HepG2 (cell line): Measurements from ENCODE around the gene SPINK4. TPM values are rescaled to one million over a fixed set of nuclear protein-coding genes. Genes with fewer than 3 reads are reported as not detected.

Source experiments
- ATAC-seq: fragments of 200-7000 bp; cut with Tn5 transposase; 3 replicates; pipeline ENCODE4 v1.9.1; 2020; ENCODE audit warnings: mild to moderate bottlenecking, moderate library complexity
- BruUV-seq: library from RNA; stranded (reverse); fragments of 400-500 nt; replicated peaks from 2 replicates; lab custom pipeline; 2021; lab: Mats Ljungman, UMichigan
- CTCF ChIA-PET: fragments of 300-600 bp; formaldehyde crosslinking; extraction: SDS; loops from one replicate; lab custom pipeline; 2021; ENCODE audit warnings: low total read pairs, inconsistent platforms, low intra/inter-chr PET ratio; lab: Yijun Ruan, JAX
- POLR2A ChIA-PET: fragments of 350-600 bp; sonication (Branson Sonifier 250); formaldehyde crosslinking; loops from one replicate; lab custom pipeline; 2020; ENCODE audit warnings: antibody characterized with exemption, inconsistent platforms; lab: Yijun Ruan, JAX
- DNase-seq: peaks from one replicate; pipeline ENCODE4 v3.0.0-alpha.2; 2015; ENCODE audit warnings: low spot score
- FAIRE-seq: peaks from 3 replicates; lab custom pipeline; 2011; peaks lifted over from hg19 to GRCh38; lab: Jason Lieb, UNC
- H2AFZ ChIP-seq: one replicate; pipeline ENCODE4 v1.6.1; 2011; ENCODE audit warnings: low read length, inconsistent platforms
- H3K27ac ChIP-seq: fragments of 300-600 bp; 3 replicates; pipeline ENCODE4 v1.8.0; 2011; ENCODE audit warnings: mixed run types, mild to moderate bottlenecking, mixed read lengths, low read length, inconsistent platforms; ENCODE audit not compliant: insufficient read depth; ENCODE audit errors: extremely low read length
- H3K27me3 ChIP-seq, 2 experiments: fragments of 200-600 bp in 1 of 2; 2 replicates in 1 of 2; 3 replicates in 1 of 2; pipeline versions ENCODE4 v1.6.0 to v1.8.0; 2011; ENCODE audit warnings: low read length in 2 of 2, mild to moderate bottlenecking in 2 of 2, moderate library complexity in 2 of 2, inconsistent platforms in 1 of 2; ENCODE audit not compliant: insufficient read depth in 2 of 2, control insufficient read depth in 1 of 2
- H3K36me3 ChIP-seq, 2 experiments: fragments of 200-600 bp in 1 of 2; replicated peaks in 1 of 2; 2 replicates in 1 of 2; 3 replicates in 1 of 2; pipeline versions ENCODE4 v1.5.1 to v1.8.0; 2011; ENCODE audit warnings: low read length in 2 of 2, inconsistent platforms in 1 of 2; ENCODE audit not compliant: insufficient read depth in 2 of 2, control insufficient read depth in 1 of 2
- H3K4me1 ChIP-seq: 2 replicates; pipeline ENCODE4 v1.5.1; 2012; ENCODE audit warnings: low read length, inconsistent platforms; ENCODE audit not compliant: insufficient read depth
- H3K4me2 ChIP-seq: 2 replicates; pipeline ENCODE4 v1.6.0; 2011; ENCODE audit warnings: low read depth, low read length, inconsistent platforms
- H3K4me3 ChIP-seq, 3 experiments: fragments of 200-600 bp in 1 of 3; sonication (generic), shearing (Covaris generic) in 1 of 3; replicated peaks in 1 of 3; 2 replicates each; pipeline ENCODE4 v1.5.1; 2011 to 2016; ENCODE audit warnings: low read length in 3 of 3, inconsistent platforms in 2 of 3, low read depth in 2 of 3, mild to moderate bottlenecking in 2 of 3, control low read depth in 1 of 3, mixed read lengths in 1 of 3; ENCODE audit not compliant: insufficient read depth in 1 of 3
- H3K79me2 ChIP-seq: one replicate; pipeline ENCODE4 v1.6.1; 2011; ENCODE audit warnings: low read length, inconsistent platforms; ENCODE audit not compliant: insufficient read depth
- H3K9ac ChIP-seq: 2 replicates; pipeline ENCODE4 v1.6.0; 2011; ENCODE audit warnings: mild to moderate bottlenecking, low read depth, low read length, inconsistent platforms; ENCODE audit not compliant: insufficient read depth
- H3K9me3 ChIP-seq: 2 replicates; pipeline ENCODE4 v1.5.1; 2012; ENCODE audit warnings: mild to moderate bottlenecking, low read length
- H4K20me1 ChIP-seq: 2 replicates; pipeline ENCODE4 v1.6.0; 2011; ENCODE audit warnings: inconsistent platforms, mild to moderate bottlenecking, low read length, moderate library complexity; ENCODE audit not compliant: insufficient read depth
- FOXA1 ChIP-seq, 2 experiments: fragments of 450-650 bp in 1 of 2; sonication (generic) in 1 of 2; formaldehyde crosslinking in 1 of 2; IDR thresholded peaks; 2 replicates each; pipeline versions ENCODE4 v1.4.0 to v1.6.1; 2016 to 2020; ENCODE audit warnings: missing genetic modification reagents in 1 of 2
- GATAD2A ChIP-seq: IDR thresholded peaks from 2 replicates; pipeline ENCODE4 v1.6.1; 2016
- HMGXB4 ChIP-seq, 2 experiments: sonication (generic) in 1 of 2; formaldehyde crosslinking in 1 of 2; IDR thresholded peaks; 2 replicates each; pipeline versions ENCODE4 v1.4.0 to v1.6.1; 2018 to 2020; ENCODE audit warnings: missing genetic modification reagents in 2 of 2, borderline replicate concordance in 1 of 2, low read depth in 1 of 2, mild to moderate bottlenecking in 1 of 2, missing biosample characterization in 1 of 2
- HOXA9 ChIP-seq: sonication (generic); formaldehyde crosslinking; IDR thresholded peaks from 2 replicates; pipeline ENCODE4 v1.8.1; 2022; ENCODE audit warnings: missing genetic modification reagents, mild to moderate bottlenecking, moderate library complexity, borderline replicate concordance
- JARID2 ChIP-seq: sonication (generic); formaldehyde crosslinking; IDR thresholded peaks from 2 replicates; pipeline ENCODE4 v1.8.1; 2023; ENCODE audit warnings: missing genetic modification reagents, inconsistent platforms; ENCODE audit not compliant: insufficient replicate concordance
- MATR3 ChIP-seq: sonication (generic); formaldehyde crosslinking; IDR thresholded peaks from 2 replicates; pipeline ENCODE4 v1.4.0; 2020; ENCODE audit warnings: missing genetic modification reagents
- NFE2L2 ChIP-seq: fragments of 150-350 bp; IDR thresholded peaks from 2 replicates; pipeline ENCODE4 v1.6.1; 2014; ENCODE audit warnings: low read length
- PHB2 ChIP-seq: fragments of 450-650 bp; IDR thresholded peaks from 2 replicates; pipeline ENCODE4 v1.6.1; 2018; ENCODE audit not compliant: partially characterized antibody
- SETDB1 ChIP-seq: sonication (generic); formaldehyde crosslinking; IDR thresholded peaks from 2 replicates; pipeline ENCODE4 v1.5.1; 2020; ENCODE audit warnings: missing genetic modification reagents, mild to moderate bottlenecking, borderline replicate concordance
- ZFP41 ChIP-seq: sonication (generic); formaldehyde crosslinking; IDR thresholded peaks from 2 replicates; pipeline ENCODE4 v1.4.0; 2020; ENCODE audit warnings: mild to moderate bottlenecking, missing genetic modification reagents, borderline replicate concordance
- ZKSCAN8 ChIP-seq: IDR thresholded peaks from 2 replicates; pipeline ENCODE4 v1.6.1; 2016; ENCODE audit warnings: borderline replicate concordance, missing genetic modification reagents, missing compliant biosample characterization
- ZNF260 ChIP-seq: sonication (generic); formaldehyde crosslinking; IDR thresholded peaks from 2 replicates; pipeline ENCODE4 v1.4.0; 2020; ENCODE audit warnings: missing genetic modification reagents, low read depth, mild to moderate bottlenecking, borderline replicate concordance
- ZNF430 ChIP-seq: sonication (generic); formaldehyde crosslinking; IDR thresholded peaks from 2 replicates; pipeline ENCODE4 v1.9.0; 2021; ENCODE audit warnings: mild to moderate bottlenecking, missing genetic modification reagents
- ZNF503 ChIP-seq: sonication (generic); formaldehyde crosslinking; IDR thresholded peaks from 2 replicates; pipeline ENCODE4 v1.4.0; 2020; ENCODE audit warnings: missing genetic modification reagents
- ZNF512 ChIP-seq: sonication (generic); formaldehyde crosslinking; IDR thresholded peaks from 2 replicates; pipeline ENCODE4 v1.4.0; 2020; ENCODE audit warnings: mild to moderate bottlenecking, missing genetic modification reagents
- ZNF710 ChIP-seq: sonication (generic); formaldehyde crosslinking; IDR thresholded peaks from 2 replicates; pipeline ENCODE4 v1.5.0; 2020; ENCODE audit warnings: mild to moderate bottlenecking, missing genetic modification reagents, borderline replicate concordance
- ZNF747 ChIP-seq: sonication (generic); formaldehyde crosslinking; IDR thresholded peaks from 2 replicates; pipeline ENCODE4 v1.8.1; 2023; ENCODE audit warnings: missing genetic modification reagents, mild to moderate bottlenecking, borderline replicate concordance
- ZNF788 ChIP-seq: sonication (generic); formaldehyde crosslinking; IDR thresholded peaks from 2 replicates; pipeline ENCODE4 v1.5.0; 2020; ENCODE audit warnings: mild to moderate bottlenecking, missing genetic modification reagents, borderline replicate concordance
- WGBS: methylation state at CpG from one replicate; pipeline ENCODE4 v1.1.6; 2017; ENCODE audit warnings: low lambda C conversion rate; 5-methylcytosine and 5-hydroxymethylcytosine counted together
- in situ Hi-C: cut with HindIII; loops from 2 replicates; pipeline ENCODE4 v1.10.0; 2017; ENCODE audit warnings: low pct_unique_long_range_greater_than_20kb; ENCODE audit not compliant: extremely low pct_ligation_motif_present
- intact Hi-C: fragments of 100-400 bp; cut with micrococcal nuclease; formaldehyde crosslinking; loops from one replicate; pipeline ENCODE4 v1.10.0; 2022; ENCODE audit not compliant: unreplicated experiment
- polyA plus RNA-seq, 8 experiments: library from polyadenylated mRNA; depleted of rRNA in 3 of 8; stranded (reverse) in 7 of 8; unstranded in 1 of 8; fragments of >200 nt; fragmentation: Illumina TruSeq in 4 of 8; extraction: Trizol in 4 of 8; gene quantifications; 2 replicates each; pipeline versions ENCODE4 v1.2.1 to v1.2.3, GENCODE V29; 2011 to 2016; ENCODE audit warnings: low read depth in 4 of 8, missing spikeins in 1 of 8, mixed read lengths in 1 of 8; ENCODE audit not compliant: insufficient read depth in 1 of 8
- total RNA-seq, 5 experiments: library from RNA; depleted of rRNA; stranded (reverse); fragments of >200 nt; fragmentation: Illumina TruSeq; extraction: Trizol; gene quantifications; 2 replicates each; pipeline ENCODE4 v1.2.3, GENCODE V29; 2016; ENCODE audit warnings: low read depth in 1 of 5

SPINK4 gene
- total and polyA plus RNA-seq, 2 of the 13 experiments (the other 11 are each of a cell fraction or from before 2014, with no cell fraction given) = 0.53 to 3.4 TPM

GRCh38 chr9:33236571-33236970, 3.4 kb upstream of the SPINK4 start:
- Histone ChIP-seq H3K9me3 (no peaks in the 10 kb centered on the region), H3K79me2 (no peaks in the 10 kb centered on the region), H3K4me3 (no peak overlapping the region), H3K27me3 (peaks cover 2 to 7% of the 10 kb centered on the region in 2 experiments; a peak in 2 of 5 replicates), H2AFZ (no peak overlapping the region), H3K27ac (no peak overlapping the region), H4K20me1 (no peaks in the 10 kb centered on the region), H3K4me2 (no peak overlapping the region), H3K9ac (no peak overlapping the region), H3K4me1 (peaks cover 34% of the 10 kb centered on the region), H3K36me3 (no peaks in the 10 kb centered on the region)
- BruUV-seq = no TSS peak
- POLR2A ChIA-PET = no interaction called here
- 40% methylated on average over 3 of the region's 3 CpGs for WGBS
- CTCF ChIA-PET = no interaction called here
- DNase-seq (no peak), ATAC-seq (no peak), FAIRE-seq (no peak)
- intact Hi-C loops = no loop called here
- in situ Hi-C loops = no loop called here
- no peak for TF ChIP-seq ZNF710 (CRISPR knock-in tag)
- no peak for TF ChIP-seq HOXA9
- no peak for TF ChIP-seq ZNF788
- TF ChIP-seq GATAD2A (CRISPR knock-in tag) = no peak
- no peak for TF ChIP-seq ZNF260
- no peak for TF ChIP-seq PHB2
- TF ChIP-seq ZNF430 (CRISPR knock-in tag) = no peak
- no peak for TF ChIP-seq SETDB1
- no peak for TF ChIP-seq NFE2L2
- TF ChIP-seq ZFP41 (CRISPR knock-in tag) = no peak
- no peak for TF ChIP-seq FOXA1 (IDR thresholded peaks at IDR 0.05)
- no peak for TF ChIP-seq FOXA1 (CRISPR knock-in tag; IDR thresholded peaks at IDR 0.05)
- TF ChIP-seq MATR3 (CRISPR knock-in tag) = no peak
- no peak for TF ChIP-seq JARID2 (CRISPR knock-in tag)
- TF ChIP-seq ZKSCAN8 (CRISPR knock-in tag) = no peak
- TF ChIP-seq ZNF747 (CRISPR knock-in tag) = no peak
- TF ChIP-seq HMGXB4 (CRISPR knock-in tag; IDR thresholded peaks at IDR 0.05; ENCODE audit: borderline replicate concordance in 1 of 2, low read depth in 1 of 2) = no peak
- no peak for TF ChIP-seq ZNF512 (CRISPR knock-in tag)
- no peak for TF ChIP-seq ZNF503 (CRISPR knock-in tag)
